Measurements from ENCODE around the gene RC3H1. TPM values are rescaled to one million over a fixed set of nuclear protein-coding genes. Genes with fewer than 3 reads are reported as not detected.

Gene RC3H1
- total and polyA plus RNA-seq, 2 experiments from 2014 or later = 6.8 to 24.5 TPM

GRCh38 chr1:173996995-173997394 is 25.2 kb downstream of the RC3H1 start:
- H4K20me1 ChIP-seq (replicated peaks; ENCODE audit: insufficient read depth) = peaks cover 28% of the 10 kb centered on the region
- H3K4me2 ChIP-seq = no peak overlapping the region
- Mint-ChIP-seq H3K9me3 (no peaks in the 10 kb centered on the region), H3K4me1 (peaks cover 9% of the 10 kb centered on the region; the same call in 2 of the 3 replicates), H3K27ac (no peak overlapping the region), H3K27me3 (ENCODE audit: insufficient read depth, low read depth, poor library complexity) (no peaks in the 10 kb centered on the region), H3K4me3 (no peak overlapping the region), H3K36me3 (ENCODE audit: low read depth) (peaks cover 8% of the 10 kb centered on the region)
- no peak overlapping the region for H3K27ac ChIP-seq (ENCODE audit: low read depth)
- no peak overlapping the region for H3K4me3 ChIP-seq
- H3K79me2 ChIP-seq (replicated peaks; ENCODE audit: insufficient read depth) = peaks cover 88% of the 10 kb centered on the region
- ATAC-seq (no peak), DNase-seq (ENCODE audit: low spot score) (no peak)
- no peak overlapping the region for H2AFZ ChIP-seq
- no peak for TF ChIP-seq NANOG (IDR thresholded peaks at IDR 0.05; ENCODE audit: borderline replicate concordance)
- no peak for TF ChIP-seq JUNB (IDR thresholded peaks at IDR 0.05; ENCODE audit: unreplicated experiment)
- no peak for TF ChIP-seq ZNF331 (CRISPR knock-in tag; IDR thresholded peaks at IDR 0.05; ENCODE audit: low read depth)
- TF ChIP-seq CTCF (conservative IDR thresholded peaks at IDR 0.05; ENCODE audit: low read depth in 2 of 2) = no peak
- no peak for TF ChIP-seq ETS1 (IDR thresholded peaks at IDR 0.05)
- TF ChIP-seq ZNF462 (CRISPR knock-in tag; IDR thresholded peaks at IDR 0.05) = no peak
- TF ChIP-seq ZNF114 (CRISPR knock-in tag; IDR thresholded peaks at IDR 0.05) = no peak
- TF ChIP-seq EZH2phosphoT487 (IDR thresholded peaks at IDR 0.05; ENCODE audit: unreplicated experiment) = no peak
- H3K27me3 ChIP-seq (ENCODE audit: insufficient read depth) = no peaks in the 10 kb centered on the region
- no peaks in the 10 kb centered on the region for H3F3A ChIP-seq (replicated peaks; ENCODE audit: low read depth)
- H3K4me1 ChIP-seq (ENCODE audit: insufficient read depth) = 0 out of 2 replicates have a peak, but pooled peaks cover 11% of the 10 kb centered on the region
- peaks cover 6% of the 10 kb centered on the region; the same call in 1 of the 2 replicates for H3K36me3 ChIP-seq (ENCODE audit: insufficient read depth)
- no peaks in the 10 kb centered on the region for H3K9me2 ChIP-seq (ENCODE audit: insufficient read depth)

All from GM23338 (cell line).